ENCODE measurements around the gene MICAL2.

Gene MICAL2

GRCh38 chr11:12246147-12246546 lies 135.8 kb downstream of the MICAL2 start:
- no peak for DNase-seq (ENCODE audit: low spot score)

GRCh38 chr11:12246989-12247388 lies 136.6 kb downstream of the MICAL2 start:
- no peak for DNase-seq (ENCODE audit: low spot score)

- no peak for DNase-seq (ENCODE audit: low spot score)
Observed at GRCh38 chr11:12247543-12248254, 137.3 kb downstream of the MICAL2 start.

- no peak for DNase-seq (ENCODE audit: low spot score)
Observed at GRCh38 chr11:12248330-12248729, 137.9 kb downstream of the MICAL2 start.

GRCh38 chr11:12249590-12250260 lies 139.3 kb downstream of the MICAL2 start:
- DNase-seq (ENCODE audit: low spot score): no peak

- DNase-seq (ENCODE audit: low spot score): no peak
Observed at GRCh38 chr11:12251666-12252560, 141.5 kb downstream of the MICAL2 start.

GRCh38 chr11:12253843-12254281 lies 143.5 kb downstream of the MICAL2 start:
- DNase-seq (ENCODE audit: low spot score): no peak

GRCh38 chr11:12258451-12258850 lies 148.1 kb downstream of the MICAL2 start:
- DNase-seq (ENCODE audit: low spot score): peak; percentile 61

GRCh38 chr11:12259956-12260355 lies 149.6 kb downstream of the MICAL2 start:
- no peak for DNase-seq (ENCODE audit: low spot score)

GRCh38 chr11:12260731-12261521 lies 150.5 kb downstream of the MICAL2 start:
- DNase-seq (ENCODE audit: low spot score): no peak

- DNase-seq (ENCODE audit: low spot score): no peak
Observed at GRCh38 chr11:12261551-12261950, 151.2 kb downstream of the MICAL2 start.

GRCh38 chr11:12263141-12263693 lies 152.8 kb downstream of the MICAL2 start:
- DNase-seq (ENCODE audit: low spot score): no peak

GRCh38 chr11:12264361-12264760 lies 154.0 kb downstream of the MICAL2 start:
- DNase-seq (ENCODE audit: low spot score): no peak

- no peak for DNase-seq (ENCODE audit: low spot score)
Observed at GRCh38 chr11:12266132-12266531, 155.7 kb downstream of the MICAL2 start.

GRCh38 chr11:12266943-12267342 lies 156.6 kb downstream of the MICAL2 start:
- DNase-seq (ENCODE audit: low spot score): no peak

GRCh38 chr11:12267921-12268320 lies 157.5 kb downstream of the MICAL2 start:
- no peak for DNase-seq (ENCODE audit: low spot score)

GRCh38 chr11:12269104-12269441 lies 158.7 kb downstream of the MICAL2 start:
- DNase-seq (ENCODE audit: low spot score): peak; percentile 80

- no peak for DNase-seq (ENCODE audit: low spot score)
Observed at GRCh38 chr11:12269446-12270214, 159.2 kb downstream of the MICAL2 start.

GRCh38 chr11:12270215-12270797 lies 159.9 kb downstream of the MICAL2 start:
- no peak for DNase-seq (ENCODE audit: low spot score)

GRCh38 chr11:12270817-12271216 lies 160.4 kb downstream of the MICAL2 start:
- DNase-seq (ENCODE audit: low spot score): no peak
